Calu3 (cell line): ENCODE results near the gene EIF1. TPM values are rescaled to one million over a fixed set of nuclear protein-coding genes. Genes with fewer than 3 reads are reported as not detected.
A peak's percentile ranks its signal among the peaks of the same experiment; 100 is the strongest.

Experiments used
- BruUV-seq: library from RNA; stranded (reverse); fragments of 400-500 nt; replicated peaks from 2 replicates; lab custom pipeline; 2021; lab: Mats Ljungman, UMichigan
- CTCF ChIA-PET: fragments of 300-600 bp; sonication (Branson Sonifier 250); formaldehyde crosslinking; loops from one replicate; lab custom pipeline; 2022; ENCODE audit warnings: antibody characterized with exemption; lab: Charles Lee
- DNase-seq: peaks from one replicate; pipeline ENCODE4 v3.0.0; 2022
- H3K27ac Mint-ChIP-seq: one replicate; pipeline ENCODE4 v1.8.0; 2022; ENCODE audit warnings: mixed read lengths; ENCODE audit not compliant: unreplicated experiment
- H3K27me3 Mint-ChIP-seq: one replicate; pipeline ENCODE4 v1.8.0; 2022; ENCODE audit warnings: mixed read lengths; ENCODE audit not compliant: unreplicated experiment
- H3K36me3 Mint-ChIP-seq: one replicate; pipeline ENCODE4 v1.8.0; 2022; ENCODE audit warnings: mild to moderate bottlenecking, moderate library complexity, mixed read lengths; ENCODE audit not compliant: insufficient read depth, unreplicated experiment
- H3K4me1 Mint-ChIP-seq: one replicate; pipeline ENCODE4 v1.8.0; 2022; ENCODE audit warnings: mild to moderate bottlenecking, low read depth, mixed read lengths; ENCODE audit not compliant: unreplicated experiment
- H3K4me3 Mint-ChIP-seq: one replicate; pipeline ENCODE4 v1.8.0; 2022; ENCODE audit warnings: mild to moderate bottlenecking, low read depth, moderate library complexity, mixed read lengths; ENCODE audit not compliant: unreplicated experiment
- H3K9me3 Mint-ChIP-seq: one replicate; pipeline ENCODE4 v1.8.0; 2022; ENCODE audit warnings: low read depth, mixed read lengths; ENCODE audit not compliant: unreplicated experiment
- intact Hi-C: fragments of 100-400 bp; cut with micrococcal nuclease; formaldehyde crosslinking; loops from one replicate; pipeline ENCODE4 v1.10.0; 2022; ENCODE audit not compliant: unreplicated experiment
- total RNA-seq: library from RNA; stranded (reverse); gene quantifications from 2 replicates; pipeline ENCODE4 v1.2.3, GENCODE V29; 2022
- TF ChIP-seq, protein P1 (sequence below): fragments of 200-600 bp; IDR thresholded peaks from one replicate; pipeline ENCODE4 v1.8.0; 2022; ENCODE audit warnings: antibody characterized with exemption; ENCODE audit not compliant: unreplicated experiment

The EIF1 gene
- total RNA-seq, 1 experiment from 2014 or later: 937 TPM

DNA sequence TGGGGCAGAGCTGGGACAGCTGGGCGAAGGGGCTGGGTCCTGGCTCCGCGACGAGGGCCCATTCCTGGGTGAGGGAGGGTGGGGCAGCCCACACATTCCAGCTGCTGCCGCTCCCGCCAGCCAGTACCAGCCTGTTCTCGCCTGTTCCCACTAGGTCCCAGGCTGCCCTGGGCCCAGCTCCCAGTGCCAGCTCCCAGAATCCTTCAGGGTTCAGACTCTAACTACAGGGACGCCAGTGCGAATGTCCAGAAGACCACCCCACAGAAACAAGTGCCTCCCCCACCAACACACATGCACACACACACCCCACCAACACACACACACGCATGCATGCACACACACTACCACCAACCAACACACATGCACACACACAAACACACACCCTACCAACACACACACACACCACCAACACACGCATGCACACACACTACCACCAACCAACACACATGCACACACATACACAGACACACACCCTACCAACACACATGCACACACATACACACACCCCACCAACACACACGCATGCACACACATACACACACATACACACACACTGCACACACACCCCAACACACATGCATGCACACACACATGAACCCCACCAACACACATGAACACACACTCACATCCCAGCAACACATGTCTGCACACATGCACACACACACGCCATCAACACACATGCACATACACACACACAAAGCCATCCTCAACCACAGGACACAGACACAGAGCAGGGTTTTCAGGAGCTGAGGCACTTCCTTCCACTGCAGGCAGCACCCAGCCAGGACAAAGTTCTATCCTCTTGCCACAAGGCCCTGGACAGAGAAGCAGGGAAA is 36.8 kb upstream of the EIF1 start:
- DNase-seq: peak; percentile 84
- peak overlapping the region; percentile 1 for H3K4me3 Mint-ChIP-seq
- H3K27me3 Mint-ChIP-seq: no peaks in the 10 kb centered on the region
- H3K9me3 Mint-ChIP-seq: no peaks in the 10 kb centered on the region
- intact Hi-C loops: no loop called here
- CTCF ChIA-PET: interaction anchor here (0.5 to 8.1 kb wide), 15 partner anchors 10 to 750 kb away, joined by 3 to 245 read pairs (median 5); partner anchors contain the start of gene KRT9
- peak overlapping the region; percentile 50 for H3K27ac Mint-ChIP-seq
- BruUV-seq: no TSS peak
- peaks cover 11% of the 10 kb centered on the region for H3K36me3 Mint-ChIP-seq
- TF ChIP-seq, protein P1, sequence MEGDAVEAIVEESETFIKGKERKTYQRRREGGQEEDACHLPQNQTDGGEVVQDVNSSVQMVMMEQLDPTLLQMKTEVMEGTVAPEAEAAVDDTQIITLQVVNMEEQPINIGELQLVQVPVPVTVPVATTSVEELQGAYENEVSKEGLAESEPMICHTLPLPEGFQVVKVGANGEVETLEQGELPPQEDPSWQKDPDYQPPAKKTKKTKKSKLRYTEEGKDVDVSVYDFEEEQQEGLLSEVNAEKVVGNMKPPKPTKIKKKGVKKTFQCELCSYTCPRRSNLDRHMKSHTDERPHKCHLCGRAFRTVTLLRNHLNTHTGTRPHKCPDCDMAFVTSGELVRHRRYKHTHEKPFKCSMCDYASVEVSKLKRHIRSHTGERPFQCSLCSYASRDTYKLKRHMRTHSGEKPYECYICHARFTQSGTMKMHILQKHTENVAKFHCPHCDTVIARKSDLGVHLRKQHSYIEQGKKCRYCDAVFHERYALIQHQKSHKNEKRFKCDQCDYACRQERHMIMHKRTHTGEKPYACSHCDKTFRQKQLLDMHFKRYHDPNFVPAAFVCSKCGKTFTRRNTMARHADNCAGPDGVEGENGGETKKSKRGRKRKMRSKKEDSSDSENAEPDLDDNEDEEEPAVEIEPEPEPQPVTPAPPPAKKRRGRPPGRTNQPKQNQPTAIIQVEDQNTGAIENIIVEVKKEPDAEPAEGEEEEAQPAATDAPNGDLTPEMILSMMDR: no peak
- H3K4me1 Mint-ChIP-seq: peaks cover 45% of the 10 kb centered on the region

DNA sequence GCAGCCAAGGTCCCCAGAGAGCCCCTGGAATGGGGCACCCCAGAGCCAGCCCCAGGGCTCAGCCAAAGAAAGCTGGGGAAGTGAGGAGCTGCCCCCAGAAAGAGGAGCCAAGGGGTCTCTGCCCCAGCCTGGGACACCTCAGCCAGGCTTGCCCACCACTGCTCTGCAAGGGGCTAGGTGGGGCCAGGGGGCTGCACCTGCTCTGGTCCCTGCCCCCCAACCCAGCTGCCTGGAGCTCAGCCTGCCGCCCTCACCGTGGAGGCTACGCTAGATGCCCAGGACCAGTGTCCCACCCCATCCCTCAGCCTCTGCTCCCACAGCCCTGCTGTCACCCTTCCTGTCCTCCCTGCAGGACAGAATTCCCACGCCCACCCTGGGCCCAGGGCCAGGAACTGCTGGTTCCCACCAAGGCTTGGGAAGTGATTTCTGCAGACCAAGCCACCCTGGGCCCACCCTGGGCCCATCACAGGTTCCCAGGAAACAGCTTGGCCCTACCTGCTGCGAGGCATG is 36.2 kb upstream of the EIF1 start:
- no peaks in the 10 kb centered on the region for H3K27me3 Mint-ChIP-seq
- no peak overlapping the region for H3K4me3 Mint-ChIP-seq
- peak overlapping the region; percentile 50 for H3K27ac Mint-ChIP-seq
- H3K36me3 Mint-ChIP-seq: peaks cover 11% of the 10 kb centered on the region
- no TSS peak for BruUV-seq
- TF ChIP-seq, protein P1: no peak
- H3K4me1 Mint-ChIP-seq: peaks cover 46% of the 10 kb centered on the region
- no peaks in the 10 kb centered on the region for H3K9me3 Mint-ChIP-seq
- intact Hi-C loops: no loop called here
- no peak for DNase-seq
- CTCF ChIA-PET: interaction anchor here (0.6 to 8.1 kb wide), 9 partner anchors 9 to 347 kb away, joined by 3 to 245 read pairs (median 4); partner anchors contain the start of gene EIF1

- no peak for DNase-seq
- TF ChIP-seq, protein P1: no peak
- Mint-ChIP-seq H3K4me3 (no peak overlapping the region), H3K27me3 (no peaks in the 10 kb centered on the region), H3K36me3 (peaks cover 11% of the 10 kb centered on the region), H3K27ac (peak overlapping the region; percentile 57), H3K4me1 (peaks cover 38% of the 10 kb centered on the region), H3K9me3 (no peaks in the 10 kb centered on the region)
- CTCF ChIA-PET: interaction anchor here (0.6 to 8.1 kb wide), 17 partner anchors 8 to 348 kb away, joined by 3 to 245 read pairs (median 5); partner anchors contain the start of genes EIF1 and KRT17
- no TSS peak for BruUV-seq
- intact Hi-C loops: no loop called here
Observed at GRCh38 chr17:41653421-41653820, 35.3 kb upstream of the EIF1 start.

- TF ChIP-seq, protein P1: peak; percentile 21
- intact Hi-C loops: no loop called here
- peak; percentile 99 for DNase-seq
- no TSS peak for BruUV-seq
- Mint-ChIP-seq H3K27ac (peak overlapping the region; percentile 82), H3K4me1 (peaks cover 38% of the 10 kb centered on the region), H3K36me3 (peaks cover 11% of the 10 kb centered on the region), H3K27me3 (no peaks in the 10 kb centered on the region), H3K9me3 (no peaks in the 10 kb centered on the region), H3K4me3 (no peak overlapping the region)
- CTCF ChIA-PET: interaction anchor here (0.6 to 8.1 kb wide), 18 partner anchors 8 to 132 kb away, joined by 3 to 245 read pairs (median 4); partner anchors contain the start of genes EIF1, KRT17 and KRT19
Observed at GRCh38 chr17:41653892-41654677, 34.6 kb upstream of the EIF1 start.
